AG04449 (cell line): Measurements from ENCODE around the gene STAG1.
A peak's percentile ranks its signal among the peaks of the same experiment; 100 is the strongest.

ENCODE experiments used
- CTCF ChIA-PET: fragments of 350-600 bp; formaldehyde crosslinking; extraction: SDS; loops from one replicate; lab custom pipeline; 2021; ENCODE audit warnings: antibody characterized with exemption; lab: Yijun Ruan, JAX
- POLR2A ChIA-PET: fragments of 400-600, 350-600 bp; formaldehyde crosslinking; extraction: SDS; loops from one replicate; lab custom pipeline; 2020; ENCODE audit warnings: antibody characterized with exemption, inconsistent platforms; lab: Yijun Ruan, JAX
- DNase-seq: peaks from one replicate; pipeline ENCODE4 v3.0.0-alpha.2; 2010; ENCODE audit warnings: low read depth, low spot score
- H3K4me3 ChIP-seq: 2 replicates; pipeline ENCODE4 v1.5.1; 2011; ENCODE audit warnings: low read depth, mild to moderate bottlenecking, control low read depth, low read length
- CTCF ChIP-seq: IDR thresholded peaks from one replicate; pipeline ENCODE4 v1.5.1; 2011; ENCODE audit warnings: mild to moderate bottlenecking, moderate library complexity, low read length, control low read depth, inconsistent platforms; ENCODE audit not compliant: insufficient read depth; ENCODE audit errors: missing control alignments

STAG1 gene

GRCh38 chr3:136326316-136326715 lies 425.9 kb downstream of the STAG1 start:
- POLR2A ChIA-PET, result no interaction called here
- CTCF ChIA-PET, result no interaction called here
- no peak for TF ChIP-seq CTCF
- no peak overlapping the region for H3K4me3 ChIP-seq
- no peak for DNase-seq

- CTCF ChIA-PET, result interaction anchor here (2.1 kb wide), 1 partner anchor 440 kb away, joined by 8 read pairs; the partner anchor contains the start of gene STAG1
These were observed 440.2 kb downstream of the STAG1 start for GRCh38 chr3:136311968-136312367.

GRCh38 chr3:136311261-136311660 lies 440.9 kb downstream of the STAG1 start:
- DNase-seq, result no peak
- POLR2A ChIA-PET, result no interaction called here
- no peak overlapping the region for H3K4me3 ChIP-seq
- CTCF ChIA-PET, result interaction anchor here (2.1 kb wide), 1 partner anchor 441 kb away, joined by 8 read pairs; the partner anchor contains the start of gene STAG1
- no peak for TF ChIP-seq CTCF

More at GRCh38 chr3:136311968-136312367, 440.2 kb downstream of the STAG1 start:
- DNase-seq, result no peak
- no peak overlapping the region for H3K4me3 ChIP-seq
- no peak for TF ChIP-seq CTCF
- POLR2A ChIA-PET, result no interaction called here

DNA sequence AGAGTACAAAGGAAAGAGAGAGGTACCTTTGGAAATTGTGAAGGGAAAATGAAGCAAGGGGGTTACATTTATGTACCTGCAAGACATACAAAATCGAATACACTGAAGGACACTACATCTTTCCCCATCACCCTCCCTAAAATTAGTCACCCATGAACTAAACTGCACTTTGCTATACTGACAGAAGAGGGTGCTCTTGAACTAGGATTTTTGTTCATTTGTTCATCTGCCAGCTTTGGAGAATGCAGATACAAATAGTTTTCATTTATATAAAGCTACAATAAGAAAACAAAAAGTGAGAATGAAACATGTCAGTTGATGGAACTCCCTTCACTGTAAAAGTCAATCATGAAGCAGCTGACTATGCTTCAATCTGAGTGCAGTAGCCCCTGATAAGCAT lies 446.3 kb downstream of the STAG1 start:
- ChIA-PET CTCF (interaction anchor here (0.6 to 5.5 kb wide), 26 partner anchors 8 to 708 kb away, joined by 3 to 38 read pairs (median 3); partner anchors contain the start of genes NCK1 and STAG1), POLR2A (interaction anchor here (0.5 to 1.1 kb wide), 2 partner anchors 403 to 446 kb away, joined by 3 to 5 read pairs; partner anchors contain the start of gene STAG1)
- no peak overlapping the region for H3K4me3 ChIP-seq
- peak; percentile 28 for DNase-seq
- peak; percentile 57 for TF ChIP-seq CTCF

- no peak for DNase-seq
- TF ChIP-seq CTCF, result no peak
- H3K4me3 ChIP-seq, result no peak overlapping the region
- POLR2A ChIA-PET, result no interaction called here
- CTCF ChIA-PET, result interaction anchor here (0.9 to 1.0 kb wide), 2 partner anchors 221 to 224 kb away, joined by 3 to 4 read pairs; no protein-coding TSS in a partner anchor
These were observed 451.7 kb downstream of the STAG1 start for GRCh38 chr3:136300444-136300843.

DNA sequence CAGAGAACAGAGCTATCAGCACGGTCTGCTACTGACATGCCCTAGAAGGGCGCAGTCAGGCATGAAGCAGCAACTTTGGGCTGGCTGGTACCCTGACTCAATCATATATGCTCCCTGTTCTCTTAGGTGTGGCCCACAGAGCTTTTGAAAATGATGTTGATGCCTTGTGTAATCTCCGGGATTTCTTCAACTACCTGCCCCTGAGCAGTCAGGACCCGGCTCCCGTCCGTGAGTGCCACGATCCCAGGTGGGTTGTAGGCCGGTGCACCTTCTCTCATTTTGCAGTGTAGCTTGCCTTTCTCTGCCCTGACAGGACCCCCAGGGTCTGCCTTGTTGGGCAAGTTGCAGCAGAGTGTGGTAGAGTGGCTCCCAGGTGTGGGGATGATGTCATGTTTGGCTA lies 454.4 kb downstream of the STAG1 start:
- no peak for TF ChIP-seq CTCF
- ChIA-PET POLR2A (no interaction called here), CTCF (no interaction called here)
- no peak for DNase-seq
- no peak overlapping the region for H3K4me3 ChIP-seq
